ENCODE data around the gene PTPRD.

The PTPRD gene

DNA sequence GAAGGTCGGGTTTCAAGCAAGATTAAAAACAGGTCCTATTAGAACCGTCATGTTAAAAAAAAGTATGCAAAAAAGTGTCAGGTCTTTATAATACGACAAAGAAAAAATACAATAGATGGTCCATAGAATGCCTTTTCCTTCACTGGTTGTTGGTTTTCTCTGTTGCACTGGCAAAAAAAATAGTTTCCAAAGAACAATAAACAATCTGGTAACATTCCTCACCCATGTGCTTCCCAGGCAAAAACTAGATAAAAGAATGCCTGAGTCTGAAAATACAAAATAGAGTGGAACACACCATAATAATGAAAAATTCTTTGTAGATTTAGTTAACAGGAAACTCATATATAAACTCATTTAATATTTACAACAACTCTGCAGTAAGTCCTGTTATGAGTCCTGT is 2223.3 kb downstream of the PTPRD start:
- no peak for DNase-seq (ENCODE audit: low read depth, low spot score)
- no peak overlapping the region for H3K4me3 ChIP-seq (ENCODE audit: low read length)

DNA sequence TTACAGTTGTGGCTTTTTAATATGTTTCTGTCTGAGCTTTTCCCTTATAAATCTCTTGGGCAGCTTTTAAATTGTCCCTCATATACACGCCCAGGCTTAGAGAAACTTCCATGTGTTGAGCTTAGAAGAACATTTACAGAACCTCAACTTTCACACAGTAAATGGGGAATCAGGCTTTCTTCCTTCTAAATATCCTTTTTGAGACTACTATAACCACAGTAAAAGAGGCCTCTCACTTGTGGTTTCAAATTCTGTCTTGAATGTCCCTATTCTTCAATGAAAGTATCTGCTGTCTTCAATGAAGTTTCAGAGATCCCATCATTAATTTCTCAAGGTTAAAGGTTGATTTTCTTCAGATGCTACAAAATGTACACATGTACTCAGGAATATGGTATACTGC is 2224.7 kb downstream of the PTPRD start:
- H3K4me3 ChIP-seq (ENCODE audit: low read length), result no peak overlapping the region
- no peak for DNase-seq (ENCODE audit: low read depth, low spot score)

DNA sequence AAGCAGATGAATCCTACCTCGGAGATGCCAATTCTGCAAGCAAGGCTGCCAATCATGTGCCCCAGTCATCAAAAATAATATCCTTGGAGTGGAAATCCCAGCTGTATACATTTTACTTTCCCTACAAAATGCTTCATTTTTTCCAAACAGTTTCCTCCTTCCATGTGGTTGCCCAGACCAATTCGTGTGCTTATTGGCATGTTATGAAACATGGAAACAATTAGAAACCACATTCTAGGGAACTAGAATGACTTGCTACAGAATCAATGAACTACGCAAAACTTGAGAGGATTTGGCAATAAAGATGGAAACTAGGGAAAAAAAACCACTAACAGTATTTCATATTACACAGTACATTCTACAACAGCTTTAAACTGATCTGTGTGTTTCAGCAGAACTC is 2228.7 kb downstream of the PTPRD start:
- DNase-seq (ENCODE audit: low read depth, low spot score), result no peak
- H3K4me3 ChIP-seq (ENCODE audit: low read length), result no peak overlapping the region

DNA sequence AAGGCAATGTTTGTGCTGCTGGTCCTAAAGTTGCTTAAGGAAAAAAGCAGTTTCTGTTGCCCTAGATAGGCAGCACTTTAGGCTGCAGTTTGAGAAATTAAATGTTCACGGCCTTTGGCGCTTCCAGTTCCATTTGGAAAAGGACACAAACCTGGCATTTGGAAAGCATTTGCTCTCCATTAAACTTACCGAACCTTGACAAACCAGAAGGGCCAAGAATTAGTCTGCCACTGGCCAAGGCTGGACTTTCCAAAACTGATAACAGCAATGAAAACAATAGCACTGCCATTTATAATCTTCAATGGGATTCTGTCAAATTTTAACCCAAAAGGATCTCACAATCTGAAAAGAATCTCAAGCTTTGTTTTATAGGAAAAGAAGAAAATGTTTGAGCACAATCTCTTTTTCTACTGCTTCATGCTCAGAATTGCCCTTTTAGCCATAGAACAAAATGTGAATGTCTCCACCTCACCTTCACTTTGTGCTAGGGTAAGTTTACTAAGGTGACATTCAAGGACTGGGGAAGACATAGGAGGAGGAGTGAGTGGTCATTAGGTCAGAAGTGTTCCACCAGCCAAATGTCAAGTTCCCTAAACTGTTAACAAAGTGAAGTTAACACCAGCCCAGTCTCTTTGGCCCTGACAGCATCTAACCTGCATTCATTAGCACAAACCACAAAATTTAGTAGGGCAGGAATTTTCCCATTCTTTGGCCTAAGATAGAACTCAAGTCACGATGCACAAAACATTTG is 2229.8 kb downstream of the PTPRD start:
- DNase-seq (ENCODE audit: low read depth, low spot score), result no peak
- H3K4me3 ChIP-seq (ENCODE audit: low read length), result no peak overlapping the region

DNA sequence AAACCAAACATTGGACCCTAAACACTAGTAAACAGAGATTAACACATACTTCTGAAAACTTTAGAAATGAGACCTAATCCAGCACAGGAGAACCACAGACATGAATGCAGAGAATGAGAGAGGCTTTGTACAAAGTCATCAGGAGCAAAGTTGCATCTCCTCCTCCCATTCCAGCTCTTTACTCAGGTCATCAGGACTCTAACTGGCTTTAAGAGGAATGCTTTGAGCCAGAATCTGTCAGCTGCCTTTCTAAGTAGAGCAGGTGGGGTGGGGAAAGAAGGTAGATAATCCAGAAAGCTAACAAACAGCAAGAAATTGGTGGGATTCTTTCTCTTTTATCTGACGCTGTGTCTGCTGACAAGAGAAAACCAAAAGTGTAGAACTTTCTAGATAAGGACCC is 2230.5 kb downstream of the PTPRD start:
- H3K4me3 ChIP-seq (ENCODE audit: low read length), result no peak overlapping the region
- DNase-seq (ENCODE audit: low read depth, low spot score), result no peak

DNA sequence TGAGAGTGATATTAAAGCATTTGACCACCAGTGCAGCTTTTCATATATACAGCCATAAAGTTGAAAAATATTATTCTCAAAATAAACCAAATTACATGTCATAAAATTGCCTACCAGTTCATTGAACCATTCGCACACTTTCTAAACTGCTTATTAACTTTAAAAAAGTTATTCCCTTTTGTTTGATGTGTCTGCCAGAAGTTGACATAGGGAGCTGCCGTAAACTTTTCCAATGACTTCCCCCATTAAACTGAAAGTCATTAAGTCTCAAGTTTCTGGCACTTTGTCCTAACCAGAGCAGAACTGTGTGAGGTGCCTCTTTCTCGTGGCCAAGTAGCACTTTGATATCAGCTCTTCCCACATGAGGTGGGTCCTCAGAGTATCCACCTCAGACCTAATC is 2231.2 kb downstream of the PTPRD start:
- no peak for DNase-seq (ENCODE audit: low read depth, low spot score)
- no peak overlapping the region for H3K4me3 ChIP-seq (ENCODE audit: low read length)

DNA sequence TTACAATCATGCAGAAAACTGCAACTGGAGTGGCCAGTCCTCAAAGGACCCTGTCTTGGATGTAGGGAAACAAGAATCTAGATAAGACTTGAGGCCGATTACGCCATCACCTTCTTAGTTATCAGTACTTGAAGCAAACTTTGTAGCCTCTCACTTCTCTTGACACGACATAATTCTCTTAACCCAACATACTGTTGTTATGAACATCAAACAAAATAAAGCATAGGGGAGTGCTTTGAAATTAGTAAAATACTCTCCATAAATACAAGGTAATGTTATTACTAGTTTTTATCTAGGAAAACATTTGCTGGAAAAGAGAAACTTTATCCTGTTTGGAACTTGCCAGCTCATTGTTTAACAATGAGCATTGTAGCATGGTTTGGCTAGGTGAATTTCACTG is 2238.3 kb downstream of the PTPRD start:
- H3K4me3 ChIP-seq (ENCODE audit: low read length), result no peak overlapping the region
- DNase-seq (ENCODE audit: low read depth, low spot score), result no peak

DNA sequence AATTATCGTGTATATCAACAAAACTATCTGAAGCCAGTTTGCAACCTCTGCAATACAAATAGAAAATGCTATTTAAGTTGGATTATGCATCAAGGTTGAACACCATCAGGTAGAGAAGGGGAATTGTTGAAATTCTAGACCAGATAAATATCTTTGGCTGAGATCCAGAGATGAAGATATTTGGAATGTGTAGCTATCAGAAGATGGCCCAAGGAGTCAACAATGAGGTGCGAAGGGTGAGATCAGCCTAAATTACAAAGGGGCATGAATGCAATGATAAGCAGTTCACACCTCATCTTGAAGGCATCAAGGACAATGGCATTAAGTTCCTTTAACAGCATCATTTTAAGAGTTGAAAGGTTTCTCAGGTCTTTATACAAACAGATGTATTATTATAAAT is 2241.1 kb downstream of the PTPRD start:
- H3K4me3 ChIP-seq (ENCODE audit: low read length), result no peak overlapping the region
- no peak for DNase-seq (ENCODE audit: low read depth, low spot score)

DNA sequence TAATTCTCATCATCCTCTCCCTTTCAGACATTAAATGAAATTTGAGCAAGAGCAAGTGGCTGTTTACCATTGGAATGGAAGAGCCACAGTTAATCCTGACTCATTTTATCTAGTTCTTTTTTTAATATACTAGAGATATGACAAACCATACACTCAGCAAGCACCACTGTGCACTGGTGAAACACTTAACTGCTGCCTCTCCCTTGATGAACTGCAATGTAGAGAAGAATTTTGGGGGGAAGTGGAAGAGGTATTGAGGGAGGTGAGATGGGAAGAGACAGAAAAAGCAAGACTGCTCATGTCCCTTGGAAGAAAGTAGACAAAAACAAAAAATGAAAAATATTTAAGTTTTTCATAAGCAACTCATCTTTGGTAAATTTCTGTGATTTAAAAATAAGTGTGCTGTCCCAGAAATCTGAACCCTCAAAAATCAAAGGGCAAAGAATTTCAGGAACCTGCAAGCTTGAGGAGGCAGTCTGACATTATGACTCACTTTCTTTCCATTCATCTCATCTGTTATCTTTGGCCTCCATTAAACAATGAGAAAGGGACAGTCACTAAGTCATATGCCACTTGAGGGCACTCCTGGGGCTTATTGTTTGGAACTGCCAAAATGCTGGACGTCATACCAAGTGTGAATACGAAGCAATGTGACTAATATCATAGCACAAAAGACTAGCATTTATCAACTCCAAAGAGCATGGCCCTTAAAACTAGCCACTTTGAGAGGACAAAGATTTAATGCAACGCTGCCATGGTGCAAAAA is 2246.5 kb downstream of the PTPRD start:
- DNase-seq (ENCODE audit: low read depth, low spot score), result no peak
- no peak overlapping the region for H3K4me3 ChIP-seq (ENCODE audit: low read length)

DNA sequence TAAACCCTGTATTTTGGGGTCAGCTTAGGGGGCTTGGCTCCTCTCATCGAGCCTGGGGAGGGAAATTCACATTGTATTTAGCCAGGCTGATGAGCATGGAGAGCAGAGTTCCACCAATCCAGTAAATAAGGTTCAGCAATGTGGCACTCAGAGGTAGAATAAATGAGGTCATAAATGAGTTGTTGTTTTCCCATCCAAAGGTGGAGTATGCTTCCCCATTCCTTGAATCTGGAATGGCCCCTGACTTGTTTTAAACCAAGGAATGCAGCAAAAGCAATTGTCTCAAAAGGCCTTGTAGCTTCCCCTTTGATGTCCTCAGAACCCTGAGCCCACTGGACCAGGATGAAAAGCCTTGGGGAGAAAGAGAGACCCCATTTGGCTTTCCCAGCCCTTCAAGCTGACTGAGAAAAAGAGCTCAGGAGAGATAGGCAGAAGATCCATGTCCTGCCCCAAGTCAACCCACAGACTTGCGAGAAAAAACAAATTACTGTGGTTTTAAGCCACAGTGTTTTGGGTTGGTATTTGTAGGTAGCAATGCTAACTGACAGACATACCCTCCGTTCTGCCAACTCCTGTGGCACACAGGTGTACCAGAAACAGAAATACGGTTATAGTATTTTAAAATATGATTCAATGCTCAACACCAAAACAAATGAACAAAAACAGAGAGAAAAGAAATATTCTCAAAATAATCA is 2247.2 kb downstream of the PTPRD start:
- no peak for DNase-seq (ENCODE audit: low read depth, low spot score)
- no peak overlapping the region for H3K4me3 ChIP-seq (ENCODE audit: low read length)

DNA sequence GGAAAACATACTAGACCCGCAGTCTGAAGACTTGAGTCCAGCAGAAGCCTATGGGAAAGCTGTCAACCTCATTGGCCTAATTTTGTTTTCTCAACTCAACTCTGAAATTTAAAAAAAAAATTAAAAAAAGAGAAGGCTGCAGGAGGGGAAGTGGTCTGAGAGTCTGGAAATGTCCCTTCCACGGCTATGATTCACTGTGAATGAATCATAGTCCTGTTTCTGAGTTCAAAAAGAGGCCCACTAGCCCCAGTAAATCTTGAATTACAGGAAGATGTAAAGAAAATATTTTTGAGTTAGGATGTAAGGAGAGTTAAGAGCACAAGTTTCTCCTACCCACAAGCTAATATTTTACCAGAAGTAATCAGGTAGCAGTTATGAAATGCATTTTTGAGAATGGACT is 2247.8 kb downstream of the PTPRD start:
- H3K4me3 ChIP-seq (ENCODE audit: low read length), result no peak overlapping the region
- DNase-seq (ENCODE audit: low read depth, low spot score), result no peak

DNA sequence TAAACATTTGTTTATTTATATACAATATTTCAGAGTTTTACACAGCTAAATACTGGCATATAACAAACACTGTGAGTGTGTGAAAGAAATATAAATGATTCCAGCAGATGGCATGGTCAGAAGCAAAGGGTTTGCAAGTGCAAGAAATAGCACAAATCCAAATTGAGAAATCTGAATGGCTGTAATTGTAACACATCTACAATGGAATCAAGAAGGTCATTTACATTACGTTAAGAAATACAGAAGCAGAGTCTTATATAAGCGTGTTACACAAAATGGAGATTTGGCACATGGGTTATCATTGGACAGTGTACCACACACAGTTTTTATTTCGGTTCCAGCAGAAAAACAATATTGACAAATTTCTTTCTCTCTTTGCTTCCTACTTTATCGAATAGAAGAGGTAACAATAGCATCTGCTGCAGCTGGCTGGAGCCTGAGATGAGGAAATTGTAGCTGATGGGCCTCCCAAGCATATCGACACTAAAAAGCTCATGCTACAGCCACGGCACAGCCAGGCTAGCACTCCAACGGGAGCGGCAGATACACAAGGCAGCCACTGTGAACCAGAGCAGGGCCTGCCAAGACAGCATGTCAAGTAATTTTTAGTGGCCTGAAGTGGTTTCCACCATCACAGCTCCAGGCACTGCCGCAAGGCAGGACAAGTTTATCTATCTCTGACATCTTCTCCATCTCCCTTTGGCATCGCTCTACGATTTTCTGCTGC is 2248.6 kb downstream of the PTPRD start:
- DNase-seq (ENCODE audit: low read depth, low spot score), result no peak
- H3K4me3 ChIP-seq (ENCODE audit: low read length), result no peak overlapping the region

DNA sequence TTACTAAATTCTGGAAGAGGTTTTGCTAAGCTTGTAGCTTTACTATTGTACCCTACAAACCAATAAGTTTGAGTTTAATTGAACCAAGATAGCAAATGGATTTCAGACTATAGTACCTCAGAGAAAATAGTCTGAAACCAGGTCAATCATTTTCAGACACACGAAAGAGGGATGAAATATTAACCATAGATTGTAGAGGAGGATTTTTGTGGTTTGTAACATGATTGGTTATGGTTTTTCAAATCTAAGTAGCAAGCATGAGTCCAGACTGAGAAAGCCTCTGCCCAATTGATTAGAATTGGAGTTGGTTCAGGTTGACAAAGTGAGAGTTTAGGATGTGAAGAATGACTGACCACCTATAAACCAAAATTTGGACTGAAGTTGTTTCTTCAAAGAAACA is 2250.6 kb downstream of the PTPRD start:
- H3K4me3 ChIP-seq (ENCODE audit: low read length), result no peak overlapping the region
- DNase-seq (ENCODE audit: low read depth, low spot score), result no peak

DNA sequence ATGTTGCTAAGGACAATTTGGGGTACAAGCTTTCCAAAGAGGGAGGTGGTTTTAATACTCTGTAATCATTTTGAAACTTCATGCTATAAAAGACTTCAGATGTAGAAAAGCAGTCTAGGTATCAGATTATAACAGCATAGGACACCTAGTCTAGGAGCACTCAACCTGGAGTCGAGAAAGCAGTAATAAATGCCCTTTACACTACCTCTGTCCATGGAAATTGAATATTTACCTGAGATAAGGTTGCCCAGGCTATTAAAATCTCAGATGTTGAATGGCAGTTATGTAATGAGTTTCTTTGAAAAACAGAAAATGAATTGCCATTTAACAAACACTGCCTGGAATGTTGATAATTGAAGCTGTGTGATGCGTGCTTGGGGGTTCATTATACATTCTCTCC is 2251.4 kb downstream of the PTPRD start:
- no peak for DNase-seq (ENCODE audit: low read depth, low spot score)
- no peak overlapping the region for H3K4me3 ChIP-seq (ENCODE audit: low read length)

DNA sequence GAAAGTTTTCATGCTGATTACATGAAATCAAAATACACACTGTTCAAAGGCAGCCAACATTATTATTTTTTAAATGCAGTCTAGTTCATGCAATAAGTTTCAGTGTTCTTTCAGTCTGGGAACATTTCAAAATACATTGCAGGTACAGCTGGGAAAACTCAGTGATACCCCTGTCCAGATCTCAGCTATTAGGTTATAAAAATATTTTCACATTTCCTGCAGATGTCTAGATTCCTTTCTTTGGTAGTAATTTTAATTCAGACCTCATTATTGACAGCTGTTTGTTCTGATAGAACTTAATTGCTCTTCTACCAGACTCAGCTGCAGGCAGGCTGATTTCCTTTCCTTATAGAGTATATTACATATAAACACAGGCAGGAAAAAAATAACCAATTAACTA is 2256.4 kb downstream of the PTPRD start:
- no peak for DNase-seq (ENCODE audit: low read depth, low spot score)
- H3K4me3 ChIP-seq (ENCODE audit: low read length), result no peak overlapping the region

DNA sequence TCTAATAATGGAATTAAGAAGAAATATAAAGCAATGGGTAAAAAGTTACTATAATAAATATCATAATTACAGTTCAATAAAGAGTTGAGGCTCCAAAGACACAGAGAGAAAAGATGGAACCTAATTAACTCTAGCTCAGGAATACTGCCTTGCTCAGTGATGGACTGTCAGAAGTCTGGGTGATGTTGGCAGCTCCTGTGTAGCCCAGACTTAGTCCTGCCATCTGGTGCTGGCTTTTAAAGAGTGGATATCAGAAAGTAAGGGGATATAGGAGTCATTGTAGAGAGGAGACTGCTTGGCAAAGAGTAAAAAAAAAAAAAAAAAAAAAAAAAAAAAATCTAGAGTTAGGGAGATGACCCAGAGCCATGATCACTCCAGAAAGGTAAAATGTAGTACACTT is 2261.4 kb downstream of the PTPRD start:
- no peak overlapping the region for H3K4me3 ChIP-seq (ENCODE audit: low read length)
- no peak for DNase-seq (ENCODE audit: low read depth, low spot score)

DNA sequence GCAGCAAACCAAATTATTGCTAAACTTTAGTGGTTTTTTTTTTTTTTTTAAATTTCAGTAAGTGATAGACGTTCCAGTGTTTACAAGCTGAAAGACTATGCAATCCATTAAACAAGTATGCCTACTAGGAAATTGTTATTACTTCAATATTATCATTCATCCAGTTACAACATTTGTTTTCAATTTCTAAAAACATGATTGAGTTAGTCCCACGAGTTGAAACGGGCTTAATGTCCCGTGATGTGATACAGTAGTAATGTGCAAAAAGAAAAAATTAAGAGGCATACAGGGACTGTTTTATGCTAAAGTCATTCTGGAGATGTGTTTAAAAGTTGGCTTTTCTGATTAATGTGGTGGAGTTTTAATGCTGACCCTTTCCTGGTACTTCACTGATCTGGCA is 2262.9 kb downstream of the PTPRD start:
- no peak overlapping the region for H3K4me3 ChIP-seq (ENCODE audit: low read length)
- no peak for DNase-seq (ENCODE audit: low read depth, low spot score)

DNA sequence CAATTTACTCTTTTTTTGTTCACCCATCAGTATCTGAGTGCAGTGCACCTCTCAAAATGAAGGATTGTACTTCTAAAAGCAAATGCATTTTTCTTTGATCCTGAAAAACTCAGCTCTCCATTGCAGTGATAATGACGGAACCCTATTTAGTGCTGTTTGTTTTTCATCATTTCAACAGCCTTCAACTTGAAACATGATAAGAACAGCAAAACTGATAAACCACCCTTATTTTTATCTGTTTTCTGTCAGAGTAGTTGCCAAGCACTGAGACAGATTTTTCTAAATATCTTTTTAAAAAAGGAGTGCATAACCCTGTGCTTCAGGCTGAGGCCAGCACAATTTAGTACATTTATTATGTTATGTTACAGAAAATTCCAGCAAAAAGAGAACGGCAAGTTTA is 2263.4 kb downstream of the PTPRD start:
- no peak overlapping the region for H3K4me3 ChIP-seq (ENCODE audit: low read length)
- no peak for DNase-seq (ENCODE audit: low read depth, low spot score)

DNA sequence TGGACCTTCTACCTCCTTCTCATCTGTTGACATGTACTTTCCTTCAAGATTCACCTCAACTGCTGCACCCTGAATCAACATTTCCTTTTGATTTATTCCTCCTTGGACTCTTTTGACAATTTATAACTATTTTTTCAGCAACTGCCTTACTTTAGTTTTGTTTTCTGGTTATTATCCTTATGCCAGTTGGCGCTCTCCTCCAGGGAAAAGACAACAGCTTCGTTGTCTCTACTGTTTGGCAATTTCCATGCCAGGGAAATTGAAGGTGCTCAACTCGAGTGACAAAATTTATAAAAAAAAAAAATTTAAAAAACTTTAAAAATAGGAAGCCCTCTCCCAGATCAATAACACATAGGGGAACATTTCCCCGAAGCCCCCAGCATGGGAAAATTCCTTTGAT is 2264.0 kb downstream of the PTPRD start:
- H3K4me3 ChIP-seq (ENCODE audit: low read length), result no peak overlapping the region
- no peak for DNase-seq (ENCODE audit: low read depth, low spot score)

DNA sequence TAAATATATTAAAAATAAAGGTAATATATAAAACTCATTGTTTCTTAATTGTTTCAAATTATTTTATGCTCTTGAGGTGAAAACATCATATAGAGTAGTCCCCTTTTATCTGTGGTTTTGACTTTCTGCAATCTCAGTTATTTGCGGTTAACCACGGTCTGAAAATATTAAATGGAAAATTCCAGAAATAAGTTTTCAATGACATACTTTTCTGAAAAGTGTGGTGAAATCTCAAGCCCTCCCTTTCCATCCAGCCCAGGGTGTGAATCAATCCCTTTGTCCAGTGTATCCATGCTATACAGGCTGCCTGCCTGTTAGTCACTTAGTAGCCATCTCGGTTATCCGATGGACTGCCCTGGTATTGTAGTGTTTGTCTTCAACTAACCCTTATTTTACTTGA is 2266.5 kb downstream of the PTPRD start:
- no peak for DNase-seq (ENCODE audit: low read depth, low spot score)
- no peak overlapping the region for H3K4me3 ChIP-seq (ENCODE audit: low read length)
